Epithelial cell of proximal tubule (primary cell): ENCODE results near the gene MFN2. TPM values are rescaled to one million over a fixed set of nuclear protein-coding genes. Genes with fewer than 3 reads are reported as not detected.

Experiments used
- DNase-seq: peaks from one replicate; pipeline ENCODE4 v3.0.0-alpha.2; 2011; ENCODE audit warnings: low read depth
- H3K4me3 ChIP-seq: 2 replicates; pipeline ENCODE4 v1.5.1; 2011; ENCODE audit warnings: low read depth, mild to moderate bottlenecking, low read length
- CTCF ChIP-seq: conservative IDR thresholded peaks from 2 replicates; pipeline ENCODE4 v1.5.1; 2012; ENCODE audit warnings: low read depth, mild to moderate bottlenecking, low read length
- total RNA-seq: library from RNA; depleted of rRNA; stranded (reverse); fragments of >200 nt; gene quantifications from 2 replicates; pipeline ENCODE4 v1.2.3, GENCODE V29; 2015

The MFN2 gene
- total RNA-seq, 1 donor from 2014 or later = 53.6 TPM

GRCh38 chr1:12012560-12013316, 32.5 kb downstream of the MFN2 start:
- no peak for DNase-seq
- H3K4me3 ChIP-seq = no peak overlapping the region
- TF ChIP-seq CTCF = no peak

DNA sequence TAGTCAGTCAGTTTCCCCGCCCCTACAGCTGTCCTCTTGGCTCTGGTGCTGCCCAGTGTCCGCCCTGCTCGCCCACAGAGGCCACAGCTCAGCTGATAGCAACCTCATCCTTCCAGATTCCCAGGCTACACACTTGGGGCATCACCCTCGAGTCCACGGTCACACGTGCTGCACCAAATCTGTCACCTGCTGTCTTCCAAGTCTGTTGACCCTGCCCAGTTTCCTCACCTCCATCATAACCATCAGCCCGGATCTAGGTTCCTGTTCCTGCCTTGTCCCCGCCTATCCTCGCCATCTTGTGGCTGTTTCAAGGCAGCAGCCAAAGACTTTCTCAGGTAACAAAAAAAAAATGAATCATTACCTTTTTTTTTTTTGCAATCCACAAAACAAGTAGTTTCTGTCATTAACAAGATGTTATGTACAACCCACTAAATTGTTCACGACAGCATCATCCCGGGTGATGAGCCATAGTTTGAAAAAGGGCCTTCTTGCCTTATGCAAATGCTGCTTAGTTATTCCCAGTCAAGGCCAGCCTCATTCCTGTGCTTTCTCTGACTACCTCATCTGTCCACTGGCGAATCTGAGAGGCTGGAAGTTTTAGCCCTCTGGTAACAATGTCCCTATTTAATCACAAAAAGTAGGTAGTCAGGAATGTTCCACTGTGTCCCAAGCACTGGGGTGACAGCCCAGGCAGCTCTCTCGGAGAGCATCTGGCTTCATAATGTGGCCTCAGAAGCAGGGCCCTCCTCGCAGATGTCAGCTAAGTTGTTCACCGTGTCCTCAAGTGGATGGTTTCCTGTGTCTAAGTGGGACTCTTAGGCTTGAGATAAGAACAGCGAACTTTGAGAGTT, 34.1 kb downstream of the MFN2 start:
- TF ChIP-seq CTCF = peak; percentile 13
- no peak overlapping the region for H3K4me3 ChIP-seq
- no peak for DNase-seq

- no peak overlapping the region for H3K4me3 ChIP-seq
- TF ChIP-seq CTCF = no peak
- no peak for DNase-seq
Measured at GRCh38 chr1:12015001-12015491, 34.8 kb downstream of the MFN2 start.

GRCh38 chr1:12015499-12015898, 35.3 kb downstream of the MFN2 start:
- no peak for DNase-seq
- no peak overlapping the region for H3K4me3 ChIP-seq
- no peak for TF ChIP-seq CTCF

GRCh38 chr1:12016182-12016581, 35.9 kb downstream of the MFN2 start:
- no peak overlapping the region for H3K4me3 ChIP-seq
- no peak for TF ChIP-seq CTCF
- DNase-seq = no peak

GRCh38 chr1:12019858-12020509, 39.7 kb downstream of the MFN2 start:
- DNase-seq = no peak
- no peak for TF ChIP-seq CTCF

More at GRCh38 chr1:12019858-12020509, 39.7 kb downstream of the MFN2 start:
- peak overlapping the region; percentile 96 for H3K4me3 ChIP-seq
